H7 (cell line): Measurements from ENCODE around the gene AMBN. TPM values are rescaled to one million over a fixed set of nuclear protein-coding genes. Genes with fewer than 3 reads are reported as not detected.

Experiments
- DNase-seq: peaks from one replicate; pipeline ENCODE4 v3.0.0; 2012
- H3K27me3 ChIP-seq: 2 replicates; pipeline ENCODE4 v1.6.0; 2011; ENCODE audit warnings: mild to moderate bottlenecking, low read length; ENCODE audit not compliant: control insufficient read depth, insufficient read depth
- H3K36me3 ChIP-seq: replicated peaks from 2 replicates; pipeline ENCODE4 v1.5.1; 2011; ENCODE audit warnings: low read length; ENCODE audit not compliant: control insufficient read depth, insufficient read depth
- H3K4me3 ChIP-seq: 2 replicates; pipeline ENCODE4 v1.5.1; 2011; ENCODE audit warnings: low read depth, mild to moderate bottlenecking, control low read depth, low read length, moderate library complexity; ENCODE audit not compliant: insufficient read depth
- total RNA-seq: library from RNA; depleted of rRNA; stranded (reverse); fragments of >200 nt; shearing (Covaris generic); gene quantifications from 2 replicates; pipeline ENCODE4 v1.2.3, GENCODE V29; 2014

Gene AMBN
- total RNA-seq, 1 experiment from 2014 or later = not detected

DNA sequence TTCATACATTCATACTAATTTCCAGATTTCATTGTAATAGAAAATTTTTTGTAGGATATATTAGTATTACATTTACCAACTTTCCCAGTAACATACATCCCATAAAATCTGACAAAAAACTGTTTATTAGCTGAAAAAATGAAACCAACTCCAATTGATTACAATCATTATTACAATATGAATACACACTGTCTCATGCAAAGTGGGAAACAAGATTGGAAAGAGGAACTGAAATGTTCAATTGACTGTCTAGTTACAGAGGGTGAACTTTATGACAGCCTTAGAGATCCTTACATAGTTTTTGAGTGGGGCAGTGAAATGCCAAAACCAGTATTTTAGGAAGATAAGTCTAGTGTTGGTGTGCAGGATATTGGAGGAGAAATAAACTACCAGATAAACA lies 2.3 kb upstream of the AMBN start:
- no peaks in the 10 kb centered on the region for H3K36me3 ChIP-seq
- no peaks in the 10 kb centered on the region for H3K27me3 ChIP-seq
- no peak for DNase-seq
- H3K4me3 ChIP-seq = no peak overlapping the region

DNA sequence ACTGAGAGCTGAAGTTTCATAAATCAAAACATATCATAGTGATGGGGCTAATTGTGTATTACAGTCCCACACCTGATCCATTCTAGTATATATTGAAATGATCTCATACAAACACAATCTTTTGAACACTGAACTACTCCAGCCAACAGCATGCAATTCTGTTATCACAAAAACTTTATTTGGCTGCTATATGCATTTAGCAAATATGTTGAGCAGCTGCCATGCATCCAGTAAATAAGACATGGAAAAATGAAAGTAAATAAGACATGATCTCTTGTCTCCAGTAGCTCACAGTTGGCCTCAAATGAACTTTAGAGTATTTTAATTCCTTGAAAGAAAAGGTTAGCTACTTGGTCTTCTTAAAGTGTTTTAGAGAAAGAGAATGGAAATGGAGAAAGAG lies 2.1 kb downstream of the AMBN start:
- no peak overlapping the region for H3K4me3 ChIP-seq
- no peak for DNase-seq
- H3K27me3 ChIP-seq = no peaks in the 10 kb centered on the region
- H3K36me3 ChIP-seq = no peaks in the 10 kb centered on the region

DNA sequence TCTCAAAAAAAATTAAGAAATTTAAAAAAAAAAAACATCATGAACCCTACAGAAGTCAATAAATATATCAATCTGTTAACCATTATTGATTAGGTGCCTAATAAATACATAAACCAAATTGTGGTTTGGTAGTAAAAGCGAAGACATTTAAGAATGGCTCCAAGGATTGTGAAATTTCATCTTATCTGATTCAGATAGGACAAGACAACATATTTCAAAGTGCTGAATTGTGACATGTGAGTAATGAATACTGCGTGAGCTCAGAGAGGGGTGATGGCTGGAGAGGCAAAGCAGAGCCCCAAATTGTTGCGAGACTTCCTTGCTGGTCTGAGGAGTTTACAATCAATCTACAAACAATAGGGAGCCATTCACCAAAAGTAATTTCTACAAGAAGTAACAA lies 8.2 kb downstream of the AMBN start:
- no peak for DNase-seq
- Histone ChIP-seq H3K36me3 (no peaks in the 10 kb centered on the region), H3K4me3 (no peak overlapping the region), H3K27me3 (no peaks in the 10 kb centered on the region)

DNA sequence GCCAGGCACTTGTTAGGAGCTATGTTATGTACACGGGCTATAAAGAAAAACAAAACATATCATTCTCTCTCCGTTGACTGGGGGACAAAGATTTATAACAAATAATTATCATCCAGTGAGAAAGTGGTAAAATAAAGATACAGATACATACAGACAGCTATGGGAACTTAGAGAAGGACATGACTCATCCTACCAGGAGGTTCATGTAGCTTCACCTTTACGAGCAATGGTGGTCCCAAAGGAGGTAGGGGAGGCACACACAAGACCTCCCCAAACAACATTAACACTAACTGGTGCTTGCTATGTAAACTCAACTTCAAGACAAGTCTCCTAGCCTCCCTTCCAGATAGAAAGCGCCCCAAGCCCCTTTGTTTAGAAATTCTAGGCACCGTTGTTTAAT lies 8.9 kb downstream of the AMBN start:
- Histone ChIP-seq H3K36me3 (no peaks in the 10 kb centered on the region), H3K4me3 (no peak overlapping the region), H3K27me3 (no peaks in the 10 kb centered on the region)
- no peak for DNase-seq

DNA sequence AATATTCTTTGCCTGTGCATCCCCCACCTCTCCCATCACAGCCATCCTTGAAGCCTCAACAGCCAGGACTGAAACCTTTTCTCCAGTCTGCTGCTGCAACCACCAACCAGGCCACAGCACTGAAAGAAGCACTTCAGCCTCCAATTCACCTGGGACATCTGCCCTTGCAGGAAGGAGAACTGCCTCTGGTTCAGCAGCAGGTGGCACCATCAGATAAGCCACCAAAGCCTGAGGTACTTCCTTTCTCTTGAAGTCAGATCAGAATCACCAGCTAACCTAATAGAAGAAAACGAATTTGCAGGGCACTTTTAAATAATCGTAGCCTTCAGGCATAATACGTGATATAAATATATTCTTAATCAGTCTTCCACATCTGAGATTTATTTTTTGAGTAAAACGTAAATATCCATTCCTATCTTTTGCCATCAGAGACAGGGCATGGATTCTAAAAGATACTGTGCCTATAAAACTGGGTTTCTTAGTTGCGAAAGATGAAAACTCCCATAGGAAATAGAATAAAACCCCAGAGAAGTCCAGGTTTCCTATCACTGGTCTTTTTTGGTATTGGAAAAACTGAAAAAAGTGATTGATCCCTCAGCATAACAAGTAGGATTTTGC lies 9.5 kb downstream of the AMBN start:
- H3K4me3 ChIP-seq = no peak overlapping the region

DNA sequence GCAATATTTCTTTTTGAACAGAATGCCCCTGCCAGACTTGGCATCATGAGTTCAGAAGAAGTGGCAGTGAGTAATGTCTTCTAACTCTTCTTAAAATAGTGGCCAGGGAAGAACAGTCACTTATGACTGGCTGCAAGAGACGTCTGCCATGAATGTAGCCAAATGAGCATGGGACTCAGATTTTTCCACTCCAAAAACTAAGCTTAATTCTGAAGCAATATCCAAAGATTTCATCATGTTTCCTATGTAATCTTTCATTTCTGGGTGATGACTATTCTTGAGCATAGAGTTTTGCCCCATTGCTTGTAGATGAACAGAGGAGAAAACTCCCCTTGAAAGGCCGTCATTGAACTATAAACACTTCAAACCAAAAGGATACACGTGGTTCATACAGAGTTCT lies 11.8 kb downstream of the AMBN start:
- H3K27me3 ChIP-seq = no peaks in the 10 kb centered on the region
- H3K4me3 ChIP-seq = no peak overlapping the region
- no peaks in the 10 kb centered on the region for H3K36me3 ChIP-seq
- no peak for DNase-seq

More for the DNA sequence above, 9.5 kb downstream of the AMBN start:
- DNase-seq = peak; percentile 3
- Histone ChIP-seq H3K27me3 (no peaks in the 10 kb centered on the region), H3K36me3 (no peaks in the 10 kb centered on the region)

DNA sequence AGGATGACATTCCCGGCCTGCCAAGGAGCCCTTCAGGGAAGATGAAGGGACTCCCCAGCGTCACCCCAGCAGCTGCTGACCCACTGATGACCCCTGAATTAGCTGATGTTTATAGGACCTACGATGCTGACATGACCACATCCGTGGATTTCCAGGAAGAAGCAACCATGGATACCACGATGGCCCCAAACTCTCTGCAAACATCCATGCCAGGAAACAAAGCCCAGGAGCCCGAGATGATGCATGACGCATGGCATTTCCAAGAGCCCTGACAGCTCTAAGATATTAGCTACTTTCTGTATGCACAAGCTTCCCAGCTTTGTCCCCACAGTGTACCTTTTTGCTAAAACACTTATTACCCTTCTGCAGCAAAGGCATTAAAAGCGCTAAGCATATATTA lies 14.4 kb downstream of the AMBN start:
- Histone ChIP-seq H3K27me3 (no peaks in the 10 kb centered on the region), H3K36me3 (no peaks in the 10 kb centered on the region), H3K4me3 (no peak overlapping the region)
- no peak for DNase-seq

DNA sequence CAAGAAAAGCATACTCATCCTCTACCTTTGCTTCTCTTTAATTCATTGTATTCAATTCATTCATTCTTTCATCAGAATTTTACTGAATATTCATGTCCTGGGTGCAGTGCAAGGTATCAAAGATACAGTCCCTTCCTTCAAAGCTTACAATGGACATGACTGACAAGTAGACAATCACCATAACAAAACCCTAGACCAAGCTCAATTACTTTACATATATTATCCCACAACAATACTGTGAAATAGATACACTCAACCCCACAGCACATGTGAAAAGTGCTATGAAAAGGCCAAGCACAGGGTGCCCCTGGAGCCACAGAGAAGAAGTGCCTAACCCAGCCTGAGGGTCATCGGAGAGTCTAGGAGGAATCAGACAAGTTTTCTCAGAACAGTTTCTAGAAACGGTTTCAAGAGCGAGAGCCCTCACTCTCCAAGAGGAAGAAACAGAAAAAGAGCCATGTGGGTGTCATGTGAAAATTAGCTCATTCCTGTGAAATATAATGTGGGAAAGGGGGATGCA lies 15.3 kb downstream of the AMBN start:
- DNase-seq = no peak
- Histone ChIP-seq H3K36me3 (no peaks in the 10 kb centered on the region), H3K27me3 (no peaks in the 10 kb centered on the region), H3K4me3 (no peak overlapping the region)

DNA sequence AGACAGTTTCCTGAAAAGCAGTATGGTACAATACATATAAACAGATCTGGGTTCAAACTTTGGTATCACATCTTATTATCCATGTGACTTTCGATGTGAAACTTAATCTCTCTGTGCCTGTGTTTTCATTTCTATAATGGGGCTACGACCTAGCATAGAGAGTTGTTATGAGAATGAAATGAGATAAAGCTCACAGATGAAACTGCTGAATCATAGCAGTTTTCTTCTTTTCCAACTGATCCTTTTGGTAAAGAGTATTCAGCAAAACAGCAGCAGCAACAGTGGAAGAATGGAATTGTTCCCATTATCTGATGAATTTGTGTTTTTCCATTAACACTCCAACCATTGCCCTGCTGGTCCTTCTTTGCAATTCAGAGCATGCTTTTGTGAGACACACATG lies 16.3 kb downstream of the AMBN start:
- Histone ChIP-seq H3K4me3 (no peak overlapping the region), H3K36me3 (no peaks in the 10 kb centered on the region), H3K27me3 (no peaks in the 10 kb centered on the region)
- no peak for DNase-seq

DNA sequence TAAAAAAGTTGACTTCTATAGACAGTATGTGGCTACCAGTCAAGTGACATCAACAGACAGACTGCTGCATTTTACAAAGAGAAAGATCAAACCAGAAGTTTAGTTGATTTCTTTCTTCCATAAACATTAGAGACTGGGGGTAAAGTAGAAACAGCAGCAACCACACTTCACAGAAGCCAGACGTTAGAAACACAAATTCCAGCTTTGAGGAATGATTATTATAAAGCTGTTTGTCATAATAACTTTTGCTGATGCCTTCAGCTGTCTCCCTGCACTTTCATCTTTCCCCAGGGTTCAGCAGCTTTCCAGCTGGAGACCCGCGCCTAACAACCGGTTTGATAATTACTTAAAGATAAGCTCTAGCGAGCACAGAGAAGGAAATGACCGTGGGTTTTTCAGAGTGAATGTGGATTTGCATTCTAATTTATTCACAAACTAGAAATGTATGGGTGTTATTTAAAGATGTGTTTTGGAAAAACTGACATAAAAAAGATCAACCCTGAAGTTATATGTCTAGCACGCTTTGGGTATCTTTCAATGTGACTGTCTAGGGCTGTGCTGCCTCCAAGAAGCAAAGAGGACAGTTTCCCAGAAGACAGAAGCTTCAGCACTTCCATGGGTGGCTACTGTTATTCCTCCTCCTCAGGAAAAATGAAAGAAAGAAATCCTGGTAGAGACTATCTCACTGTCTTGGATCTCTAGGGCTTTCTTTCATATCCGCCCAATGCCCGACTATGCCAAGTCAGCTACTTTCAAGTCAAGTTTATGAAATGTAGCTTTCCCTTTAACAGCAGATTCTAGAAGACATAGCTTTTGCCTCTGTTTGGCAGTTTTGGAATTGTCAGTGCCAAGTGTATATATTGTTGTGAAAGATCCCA lies 21.5 kb downstream of the AMBN start:
- Histone ChIP-seq H3K27me3 (no peaks in the 10 kb centered on the region), H3K36me3 (no peaks in the 10 kb centered on the region), H3K4me3 (no peak overlapping the region)
- no peak for DNase-seq

DNA sequence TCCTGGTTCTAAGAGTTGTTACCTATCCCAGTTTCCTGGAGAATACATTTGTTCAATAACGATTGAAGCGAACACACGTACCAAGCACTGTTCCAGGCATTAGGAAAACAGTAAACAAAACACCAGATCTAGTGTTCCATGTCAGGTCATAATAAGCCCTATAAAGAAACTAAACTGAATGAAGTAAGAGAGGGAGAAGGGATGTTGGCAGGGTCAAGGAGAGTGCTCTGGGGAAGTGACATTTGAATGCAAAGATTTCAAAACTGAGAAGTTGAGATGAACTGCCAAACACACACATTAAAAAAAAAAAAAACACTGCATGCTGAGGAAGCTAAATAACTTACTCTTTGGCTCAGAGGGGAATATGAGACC lies 22.1 kb downstream of the AMBN start:
- no peak for DNase-seq
- Histone ChIP-seq H3K27me3 (no peaks in the 10 kb centered on the region), H3K36me3 (no peaks in the 10 kb centered on the region), H3K4me3 (no peak overlapping the region)

DNA sequence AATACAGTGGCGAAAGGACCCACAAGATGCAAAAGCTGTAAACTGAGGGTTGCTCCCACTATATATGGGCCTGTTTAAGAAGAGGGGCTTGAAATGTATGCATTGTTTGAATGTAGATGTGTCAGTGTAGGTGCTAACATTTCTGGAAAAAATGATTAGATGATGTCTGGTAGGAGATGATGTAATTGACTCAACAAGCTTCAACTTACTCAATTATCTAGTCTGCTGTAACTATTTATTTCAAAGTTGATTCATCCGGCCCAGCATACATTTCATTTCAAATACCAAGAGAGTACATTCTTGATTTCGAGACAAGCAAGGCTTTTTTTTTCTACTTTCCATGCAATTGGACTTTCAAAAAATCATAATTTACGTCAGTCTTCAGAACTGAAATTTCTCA lies 27.2 kb downstream of the AMBN start:
- Histone ChIP-seq H3K27me3 (no peaks in the 10 kb centered on the region), H3K4me3 (no peak overlapping the region), H3K36me3 (no peaks in the 10 kb centered on the region)
- DNase-seq = no peak

DNA sequence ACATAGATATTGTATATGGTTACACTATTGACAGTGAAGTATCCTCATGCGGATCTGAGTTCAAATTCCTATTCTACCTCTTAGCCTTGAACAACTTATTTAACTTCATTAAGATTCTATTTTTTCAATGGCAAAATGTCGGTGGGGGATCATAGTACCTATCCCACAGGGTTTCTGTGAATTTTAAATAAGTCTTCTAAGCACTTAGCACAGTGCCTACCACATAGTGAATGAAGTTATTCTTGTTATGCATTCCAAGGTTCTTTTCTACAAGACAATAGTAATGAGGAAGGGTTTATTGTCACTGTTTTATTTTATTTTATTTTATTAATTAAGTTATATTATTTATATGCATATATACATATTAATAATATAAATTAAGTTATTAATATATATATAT lies 27.7 kb downstream of the AMBN start:
- no peak overlapping the region for H3K4me3 ChIP-seq
- no peak for DNase-seq
- no peaks in the 10 kb centered on the region for H3K36me3 ChIP-seq
- no peaks in the 10 kb centered on the region for H3K27me3 ChIP-seq

DNA sequence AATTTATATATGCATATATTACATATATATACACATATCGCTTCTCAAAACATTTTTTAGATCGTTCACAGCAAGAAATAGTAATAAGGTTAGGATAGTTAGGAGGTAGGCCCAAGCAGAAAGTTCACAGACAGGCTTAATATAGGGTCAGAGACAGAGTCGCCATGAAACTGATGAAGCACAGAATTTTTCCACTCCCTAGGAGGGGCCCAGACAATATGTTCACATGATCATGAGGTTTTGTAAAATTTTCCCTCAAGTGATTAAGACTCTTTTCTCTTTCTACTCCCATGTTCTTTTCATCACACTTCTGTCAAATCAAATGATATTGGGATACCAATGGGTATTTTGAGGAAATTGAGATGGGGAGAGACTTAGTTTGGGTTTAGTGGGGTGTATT lies 31.3 kb downstream of the AMBN start:
- H3K36me3 ChIP-seq = no peaks in the 10 kb centered on the region
- DNase-seq = no peak
- no peak overlapping the region for H3K4me3 ChIP-seq
- no peaks in the 10 kb centered on the region for H3K27me3 ChIP-seq

DNA sequence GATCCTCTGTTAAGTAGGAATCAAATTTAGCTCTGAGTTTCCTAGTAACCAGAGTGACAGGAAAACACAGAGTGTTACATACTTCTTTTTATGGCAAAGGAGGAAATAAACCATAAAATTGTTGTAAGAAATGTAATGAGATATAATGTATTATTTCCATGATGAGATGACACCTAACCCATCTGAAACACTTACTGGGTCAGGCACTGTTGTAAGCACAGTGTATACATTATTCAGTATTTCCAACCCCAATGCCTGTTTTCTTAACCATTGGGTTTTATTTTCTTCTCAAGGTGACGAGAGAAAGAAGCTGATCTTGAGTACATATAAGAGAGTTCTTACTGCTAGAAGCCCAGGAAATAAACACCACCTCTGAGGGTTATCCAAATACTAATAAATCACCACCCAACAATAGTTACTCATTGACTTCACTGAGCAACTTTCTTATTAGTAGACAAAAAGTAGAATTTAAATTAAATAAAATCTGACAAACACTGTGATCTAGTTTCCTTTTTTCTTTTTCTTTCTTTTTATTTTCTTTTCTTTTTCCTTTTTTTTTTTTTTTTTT lies 32.3 kb downstream of the AMBN start:
- no peak for DNase-seq
- Histone ChIP-seq H3K27me3 (no peaks in the 10 kb centered on the region), H3K36me3 (no peaks in the 10 kb centered on the region), H3K4me3 (no peak overlapping the region)
